H1 (cell line): Measurements from ENCODE around the gene ERCC3. TPM values are rescaled to one million over a fixed set of nuclear protein-coding genes. Genes with fewer than 3 reads are reported as not detected.
A peak's percentile ranks its signal among the peaks of the same experiment; 100 is the strongest.

Source experiments
- CTCF ChIA-PET: fragments of 300-600 bp; sonication (Branson Sonifier 250); formaldehyde crosslinking; loops from one replicate; lab custom pipeline; 2021; ENCODE audit not compliant: partially characterized antibody; lab: Charles Lee
- POLR2A ChIA-PET: fragments of 300-600 bp; sonication (Branson Sonifier 250); formaldehyde crosslinking; loops from one replicate; lab custom pipeline; 2021; ENCODE audit warnings: inconsistent platforms; ENCODE audit not compliant: partially characterized antibody; lab: Charles Lee
- DNase-seq, 2 experiments: peaks; one replicate each; pipeline versions ENCODE4 v3.0.0 to v3.0.0-alpha.2; 2010 to 2022; ENCODE audit warnings: low spot score in 2 of 2, low read depth in 1 of 2, mixed read lengths in 1 of 2
- FAIRE-seq: peaks from 2 replicates; lab custom pipeline; 2011; peaks lifted over from hg19 to GRCh38; lab: Jason Lieb, UNC
- H2AFZ ChIP-seq: 2 replicates; pipeline ENCODE4 v1.8.1; 2012; ENCODE audit warnings: low read length, inconsistent platforms
- H2AK5ac ChIP-seq: 2 replicates; pipeline ENCODE4 v1.6.1; 2013; ENCODE audit warnings: low read depth, low read length
- H2BK120ac ChIP-seq: replicated peaks from 2 replicates; pipeline ENCODE3; 2013; ENCODE audit warnings: low read depth, low read length, inconsistent platforms
- H2BK12ac ChIP-seq: 2 replicates; pipeline ENCODE4 v1.6.1; 2013; ENCODE audit warnings: low read depth, low read length
- H2BK15ac ChIP-seq: 2 replicates; pipeline ENCODE4 v1.6.1; 2013; ENCODE audit warnings: low read length
- H2BK20ac ChIP-seq: 2 replicates; pipeline ENCODE4 v1.6.1; 2013; ENCODE audit warnings: low read length
- H2BK5ac ChIP-seq: 2 replicates; pipeline ENCODE4 v1.6.1; 2013; ENCODE audit warnings: low read depth, low read length
- H3K14ac ChIP-seq: 2 replicates; pipeline ENCODE4 v1.6.1; 2013; ENCODE audit warnings: inconsistent platforms; ENCODE audit not compliant: insufficient read length
- H3K18ac ChIP-seq: 2 replicates; pipeline ENCODE4 v1.6.1; 2013; ENCODE audit warnings: low read length; ENCODE audit errors: extremely low read depth
- H3K23ac ChIP-seq: 2 replicates; pipeline ENCODE4 v1.6.1; 2013; ENCODE audit warnings: inconsistent platforms; ENCODE audit not compliant: insufficient read length
- H3K23me2 ChIP-seq: 2 replicates; pipeline ENCODE4 v1.6.1; 2013; ENCODE audit warnings: low read depth, low read length
- H3K27ac ChIP-seq: 2 replicates; pipeline ENCODE4 v1.6.1; 2011; ENCODE audit warnings: low read depth, low read length, inconsistent platforms
- H3K27me3 ChIP-seq, 4 experiments: replicated peaks in 1 of 4; 1 replicate in 1 of 4; 2 replicates in 3 of 4; pipeline versions ENCODE4 v1.6.1 to v1.8.1; 2011 to 2013; ENCODE audit warnings: low read length in 3 of 4, mild to moderate bottlenecking in 3 of 4, inconsistent platforms in 2 of 4, mixed read lengths in 2 of 4, moderate library complexity in 1 of 4; ENCODE audit not compliant: control insufficient read depth in 3 of 4, insufficient read depth in 3 of 4; ENCODE audit errors: extremely low read depth in 1 of 4
- H3K36me3 ChIP-seq, 4 experiments: 2 replicates each; pipeline versions ENCODE4 v1.6.1 to v1.8.1; 2011 to 2013; ENCODE audit warnings: mild to moderate bottlenecking in 4 of 4, low read length in 3 of 4, moderate library complexity in 2 of 4, control low read depth in 1 of 4, inconsistent platforms in 1 of 4; ENCODE audit not compliant: insufficient read depth in 4 of 4, control insufficient read depth in 2 of 4
- H3K4ac ChIP-seq: replicated peaks from 2 replicates; pipeline ENCODE3; 2013; ENCODE audit warnings: low read length, low read depth, mixed read lengths, inconsistent platforms; ENCODE audit not compliant: insufficient read length
- H3K4me1 ChIP-seq, 4 experiments: replicated peaks in 1 of 4; 1 replicate in 1 of 4; 2 replicates in 3 of 4; pipeline versions ENCODE4 v1.6.1 to v1.8.1; 2011 to 2013; ENCODE audit warnings: low read length in 3 of 4, inconsistent platforms in 2 of 4, mixed read lengths in 1 of 4; ENCODE audit not compliant: insufficient read depth in 4 of 4, control insufficient read depth in 3 of 4
- H3K4me2 ChIP-seq, 2 experiments: 2 replicates each; pipeline versions ENCODE4 v1.6.1 to v1.8.1; 2011 to 2013; ENCODE audit warnings: low read depth in 2 of 2, low read length in 2 of 2, control low read depth in 1 of 2, inconsistent platforms in 1 of 2, mild to moderate bottlenecking in 1 of 2; ENCODE audit not compliant: insufficient read depth in 1 of 2
- H3K4me3 ChIP-seq, 4 experiments: fragments of 200-600, 300-600 bp in 1 of 4; sonication (generic), shearing (Covaris generic), sonication (Bioruptor Twin) in 1 of 4; 2 replicates each; pipeline versions ENCODE4 v1.5.1 to v1.8.1; 2011 to 2016; ENCODE audit warnings: low read length in 4 of 4, low read depth in 3 of 4, control low read depth in 2 of 4, inconsistent platforms in 2 of 4, mild to moderate bottlenecking in 2 of 4, mixed read lengths in 1 of 4, moderate library complexity in 1 of 4; ENCODE audit not compliant: insufficient read depth in 2 of 4; ENCODE audit errors: extremely low read depth in 1 of 4
- H3K56ac ChIP-seq: replicated peaks from 2 replicates; pipeline ENCODE3; 2013; ENCODE audit warnings: low read depth, mild to moderate bottlenecking, mixed read lengths, low read length, inconsistent platforms; ENCODE audit not compliant: insufficient read length
- H3K79me1 ChIP-seq: 2 replicates; pipeline ENCODE4 v1.6.1; 2013; ENCODE audit warnings: low read depth, low read length, control low read depth
- H3K79me2 ChIP-seq, 2 experiments: 2 replicates each; pipeline versions ENCODE4 v1.6.1 to v1.8.1; 2012 to 2013; ENCODE audit warnings: low read length in 2 of 2, mild to moderate bottlenecking in 2 of 2, inconsistent platforms in 1 of 2; ENCODE audit not compliant: insufficient read depth in 2 of 2, control insufficient read depth in 1 of 2
- H3K9ac ChIP-seq, 4 experiments: replicated peaks in 1 of 4; 1 replicate in 1 of 4; 2 replicates in 3 of 4; pipeline versions ENCODE4 v1.6.1 to v1.8.1; 2011 to 2013; ENCODE audit warnings: low read depth in 3 of 4, low read length in 3 of 4, control low read depth in 2 of 4, mild to moderate bottlenecking in 2 of 4, moderate library complexity in 2 of 4, inconsistent platforms in 1 of 4; ENCODE audit errors: extremely low read depth in 1 of 4
- H3K9me3 ChIP-seq, 2 experiments: 2 replicates each; pipeline versions ENCODE4 v1.6.1 to v1.8.1; 2012 to 2013; ENCODE audit warnings: mild to moderate bottlenecking in 2 of 2, moderate library complexity in 2 of 2, control low read depth in 1 of 2, inconsistent platforms in 1 of 2, low read depth in 1 of 2, low read length in 1 of 2, mixed read lengths in 1 of 2; ENCODE audit not compliant: insufficient read depth in 2 of 2
- H4K20me1 ChIP-seq, 2 experiments: replicated peaks in 1 of 2; 2 replicates each; pipeline versions ENCODE3 to v1.8.1; 2011 to 2013; ENCODE audit warnings: inconsistent platforms in 2 of 2, low read length in 2 of 2, mild to moderate bottlenecking in 1 of 2; ENCODE audit not compliant: insufficient read depth in 2 of 2, control insufficient read depth in 1 of 2
- H4K5ac ChIP-seq: 2 replicates; pipeline ENCODE4 v1.6.1; 2013; ENCODE audit warnings: low read length, low read depth, mixed read lengths, inconsistent platforms; ENCODE audit not compliant: insufficient read length
- H4K8ac ChIP-seq: 2 replicates; pipeline ENCODE4 v1.8.0; 2013; ENCODE audit warnings: mild to moderate bottlenecking, moderate library complexity, low read length, inconsistent platforms; ENCODE audit not compliant: insufficient read depth; ENCODE audit errors: extremely low read depth
- H4K91ac ChIP-seq: replicated peaks from 2 replicates; pipeline ENCODE3; 2013; ENCODE audit warnings: low read length, mixed read lengths, inconsistent platforms; ENCODE audit not compliant: insufficient read length
- BACH1 ChIP-seq: IDR thresholded peaks from 2 replicates; pipeline ENCODE4 v1.6.1; 2012; ENCODE audit warnings: low read length, improper control_type of control experiment
- GABPA ChIP-seq: IDR thresholded peaks from 2 replicates; pipeline ENCODE4 v1.6.1; 2011; ENCODE audit warnings: mild to moderate bottlenecking, low read length, moderate library complexity, borderline replicate concordance; ENCODE audit not compliant: insufficient read depth
- PHF8 ChIP-seq: fragments of 200-600 bp; sonication (generic); conservative IDR thresholded peaks from 2 replicates; pipeline ENCODE4 v1.7.1; 2012; ENCODE audit warnings: low read depth, mild to moderate bottlenecking, inconsistent platforms, low read length, moderate library complexity
- RFX5 ChIP-seq: IDR thresholded peaks from 2 replicates; pipeline ENCODE4 v1.6.1; 2011; ENCODE audit warnings: low read depth, low read length, improper control_type of control experiment, borderline replicate concordance
- SIN3A ChIP-seq, 2 experiments: IDR thresholded peaks in 1 of 2; conservative IDR thresholded peaks in 1 of 2; 2 replicates each; pipeline ENCODE4 v1.6.1; 2011 to 2012; ENCODE audit warnings: low read length in 2 of 2, improper control_type of control experiment in 1 of 2, low read depth in 1 of 2, mild to moderate bottlenecking in 1 of 2
- TAF1 ChIP-seq: IDR thresholded peaks from 2 replicates; pipeline ENCODE4 v1.6.1; 2011; ENCODE audit warnings: mild to moderate bottlenecking, low read depth, low read length
- TBP ChIP-seq: IDR thresholded peaks from 2 replicates; pipeline ENCODE4 v1.6.1; 2011; ENCODE audit warnings: low read depth, low read length, improper control_type of control experiment
- WGBS, 2 experiments: shearing (Covaris generic) in 1 of 2; methylation state at CpG; one replicate each; pipeline versions ENCODE4 v1.1.6 to v1.1.7; 2013 to 2015; ENCODE audit warnings: low lambda C conversion rate in 2 of 2, mixed read lengths in 2 of 2, inconsistent platforms in 1 of 2, low coverage in 1 of 2, missing lambda C conversion rate in 1 of 2; ENCODE audit not compliant: insufficient replicate concordance in 2 of 2, insufficient coverage in 1 of 2, insufficient read length in 1 of 2; ENCODE audit errors: extremely low coverage in 1 of 2, missing lambda C conversion rate in 1 of 2; 5-methylcytosine and 5-hydroxymethylcytosine counted together
- polyA plus RNA-seq, 7 experiments: library from polyadenylated mRNA; depleted of rRNA in 3 of 7; stranded (reverse) in 5 of 7; unstranded in 2 of 7; fragments of >200 nt in 5 of 7; fragments of 200-250 nt in 2 of 7; gene quantifications; 1 replicate in 5 of 7; 2 replicates in 1 of 7; 4 replicates in 1 of 7; pipeline versions ENCODE4 v1.2.1 to v1.2.3, GENCODE V29; 2011 to 2013; ENCODE audit warnings: missing spikeins in 2 of 7, mixed read lengths in 2 of 7
- total RNA-seq: library from RNA; stranded (reverse); fragmentation: NEBNext Ultra II Directional; extraction: Animal tissue kit (Norgen Biotek cat#: 25700); gene quantifications from 2 replicates; pipeline ENCODE4 v1.2.1, GENCODE V29; 2021

ERCC3 gene
- total and polyA plus RNA-seq, 2 of the 8 experiments (the other 6 are each of a cell fraction or from before 2014, with no cell fraction given): 41.8 to 48.9 TPM

DNA sequence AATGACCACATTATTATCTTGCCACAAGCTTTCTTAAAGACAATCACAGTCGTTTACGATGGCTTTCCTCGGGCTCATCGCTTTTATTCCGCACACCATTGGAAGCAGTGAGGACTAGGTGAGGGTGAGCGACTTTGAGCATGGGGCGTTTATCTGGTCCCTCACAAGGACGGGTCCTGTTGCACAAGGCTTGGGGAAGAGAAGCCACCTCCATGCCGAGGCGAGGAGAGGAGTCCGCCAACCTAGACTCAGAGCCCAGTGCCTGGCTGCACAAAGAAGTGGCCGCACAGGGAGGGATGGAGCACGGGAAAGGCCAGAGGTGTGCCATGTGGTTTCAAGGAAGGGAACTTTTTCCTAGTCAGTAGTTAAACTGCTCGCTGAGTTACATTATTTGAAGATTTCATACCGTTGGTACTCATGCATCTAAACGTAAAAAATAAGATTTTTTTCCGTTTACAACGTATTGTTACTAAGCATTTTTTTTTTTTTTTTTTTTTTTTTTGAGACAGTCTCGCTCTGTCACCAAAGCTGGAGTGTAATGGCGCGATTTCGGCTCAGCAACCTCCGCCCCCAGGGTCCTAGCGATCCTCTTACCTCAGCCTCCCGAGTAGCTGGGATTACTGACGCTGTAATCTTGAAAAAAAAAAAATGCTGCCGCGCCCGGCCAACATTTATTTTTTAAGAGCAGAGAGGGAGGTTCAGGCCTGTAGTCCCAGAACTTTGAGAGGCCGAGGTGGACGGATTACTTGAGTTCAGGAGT, 73.0 kb downstream of the ERCC3 start:
- peak overlapping the region; percentile 87; the same call in 1 of the 2 replicates for H2BK5ac ChIP-seq
- H3K56ac ChIP-seq: no peak overlapping the region
- H3K18ac ChIP-seq: peak overlapping the region; percentile 98
- H3K79me1 ChIP-seq: no peaks in the 10 kb centered on the region
- FAIRE-seq: no peak
- ChIA-PET POLR2A (interaction anchor here (0.6 to 1.8 kb wide), 5 partner anchors 11 to 992 kb away, joined by 3 to 8 read pairs (median 4); no protein-coding TSS in a partner anchor), CTCF (interaction anchor here (0.6 to 2.8 kb wide), 6 partner anchors 10 to 299 kb away, joined by 3 to 10 read pairs (median 3); no protein-coding TSS in a partner anchor)
- no peak overlapping the region for H3K4ac ChIP-seq
- peak overlapping the region; percentile 24 for H2BK15ac ChIP-seq
- peak overlapping the region; percentile 53 to 97 (median 62) for H3K4me3 ChIP-seq
- H2AFZ ChIP-seq: peak overlapping the region; percentile 64
- H3K9ac ChIP-seq: peak overlapping the region; percentile 43 to 85 (median 58)
- peaks cover 20% of the 10 kb centered on the region for H3K23me2 ChIP-seq
- H3K27ac ChIP-seq: peak overlapping the region; percentile 44; the same call in 1 of the 2 replicates
- H2AK5ac ChIP-seq: no peak overlapping the region; the same call in 1 of the 2 replicates
- H3K4me1 ChIP-seq: peaks cover 0 to 7% (median 4%) of the 10 kb centered on the region in 4 experiments; a peak in 5 of 7 replicates
- 0 out of 4 replicates have a peak, but pooled peaks cover 0 to 4% of the 10 kb centered on the region in 2 experiments for H3K79me2 ChIP-seq
- peak overlapping the region; percentile 98 for H3K4me2 ChIP-seq
- H4K5ac ChIP-seq: peak overlapping the region; percentile 46
- 24% methylated on average over 31 of the region's 31 CpGs; no CpG with 5 or more reads in 1 of the 2 experiments for WGBS, 2 experiments
- H4K91ac ChIP-seq: peak overlapping the region; percentile 22
- no peak overlapping the region for H3K23ac ChIP-seq
- H2BK12ac ChIP-seq: peak overlapping the region; percentile 100
- no peak overlapping the region for H2BK120ac ChIP-seq
- H2BK20ac ChIP-seq: peak overlapping the region; percentile 57; the same call in 1 of the 2 replicates
- H3K9me3 ChIP-seq: no peaks in the 10 kb centered on the region
- peak overlapping the region; percentile 41; the same call in 1 of the 2 replicates for H4K8ac ChIP-seq
- H3K36me3 ChIP-seq: no peaks in the 10 kb centered on the region
- peak in 1 of 2 experiments; percentile 67 for DNase-seq
- peaks cover 0 to 17% (median 8%) of the 10 kb centered on the region in 4 experiments; a peak in 5 of 7 replicates for H3K27me3 ChIP-seq
- H4K20me1 ChIP-seq: no peaks in the 10 kb centered on the region
- H3K14ac ChIP-seq: no peak overlapping the region
- TF ChIP-seq BACH1 (no peak), TBP (peak; percentile 26; the same call in 1 of the 2 replicates), TAF1 (peak; percentile 74), RFX5 (no peak), GABPA (no peak), PHF8 (0 out of 2 replicates have a peak, but pooled peaks have one; percentile 12), SIN3A (conservative IDR thresholded peaks at IDR 0.05 in 1 of 2, IDR thresholded peaks at IDR 0.05 in 1 of 2; ENCODE audit: low read depth in 1 of 2, low read length in 2 of 2) (0 out of 4 replicates have a peak, but pooled peaks have one; percentile 32 to 56)
